DMS114 treated with DMSO at 0.1 percent for 48 hours (cell line): Measurements from ENCODE around the gene LEUTX.
"Not testable (repeated sequence)": the region's sequence is repeated elsewhere in the genome, so short reads cannot be mapped to it uniquely, and the experiment has no call there.

Source experiments
- DNase-seq: peaks from one replicate; lab custom pipeline; 2025; ENCODE audit not compliant: unreplicated experiment; lab: John Stamatoyannopoulos, UW

The LEUTX gene

GRCh38 chr19:39778763-39779162, at the start of gene LEUTX:
Gene LEUTX (plus strand): TSS chr19:39778854. CDS start chr19:39778921, 67 bp downstream.
- no peak for DNase-seq

- no peak for DNase-seq
Observed at GRCh38 chr19:39729594-39729993, 49.1 kb upstream of the LEUTX start.

GRCh38 chr19:39731685-39732084, 47.0 kb upstream of the LEUTX start:
- DNase-seq, result no peak

GRCh38 chr19:39733841-39734240, 44.8 kb upstream of the LEUTX start:
- DNase-seq, result no peak

- DNase-seq, result no peak
Observed at GRCh38 chr19:39735688-39736087, 43.0 kb upstream of the LEUTX start.

- no peak for DNase-seq
Observed at GRCh38 chr19:39736088-39736487, 42.6 kb upstream of the LEUTX start.

- no peak for DNase-seq
Observed at GRCh38 chr19:39737351-39737750, 41.3 kb upstream of the LEUTX start.

GRCh38 chr19:39737891-39738290, 40.8 kb upstream of the LEUTX start, which contains the start of gene CLC:
Gene CLC (minus strand): TSS chr19:39738029. CDS start chr19:39737952, 77 bp downstream.
- no peak for DNase-seq

- no peak for DNase-seq
Observed at GRCh38 chr19:39738814-39739213, 39.8 kb upstream of the LEUTX start.

GRCh38 chr19:39740395-39740794, 38.3 kb upstream of the LEUTX start:
- no peak for DNase-seq

GRCh38 chr19:39745643-39746042, 33.0 kb upstream of the LEUTX start:
- no peak for DNase-seq

GRCh38 chr19:39746836-39747529, 31.7 kb upstream of the LEUTX start:
- no peak for DNase-seq

- no peak for DNase-seq
Observed at GRCh38 chr19:39749981-39750380, 28.7 kb upstream of the LEUTX start.

GRCh38 chr19:39752390-39752789, 26.3 kb upstream of the LEUTX start:
- DNase-seq, result no peak

- DNase-seq, result no peak
Observed at GRCh38 chr19:39752795-39753194, 25.9 kb upstream of the LEUTX start.

- no peak for DNase-seq
Observed at GRCh38 chr19:39754544-39754943, 24.1 kb upstream of the LEUTX start.

GRCh38 chr19:39754971-39755370, 23.7 kb upstream of the LEUTX start:
- no peak for DNase-seq

GRCh38 chr19:39759457-39760184, 19.0 kb upstream of the LEUTX start:
- DNase-seq, result no peak

- DNase-seq, result not testable (repeated sequence)
Observed at GRCh38 chr19:39761851-39762250, 16.8 kb upstream of the LEUTX start.

GRCh38 chr19:39765091-39766076, 13.3 kb upstream of the LEUTX start:
- DNase-seq, result peak; percentile 15

GRCh38 chr19:39768334-39768733, 10.3 kb upstream of the LEUTX start:
- DNase-seq, result no peak
